GM13976 (cell line): ENCODE results near the gene ITGBL1.

ENCODE experiments used
- DNase-seq: peaks from one replicate; pipeline ENCODE4 v3.0.0; 2012; ENCODE audit warnings: low spot score
- CTCF ChIP-seq: IDR thresholded peaks from 2 replicates; pipeline ENCODE4 v1.5.1; 2012; ENCODE audit warnings: borderline replicate concordance, mild to moderate bottlenecking; ENCODE audit not compliant: insufficient read depth; ENCODE audit errors: extremely low read depth, missing control alignments, control extremely low read depth
- in situ Hi-C: fragments of 300-500 bp; cut with MboI; formaldehyde crosslinking; loops from one replicate; pipeline ENCODE4 v1.12.0; 2022; ENCODE audit warnings: low sequenced_read_pairs, mixed read lengths, inconsistent platforms; ENCODE audit not compliant: unreplicated experiment

Gene ITGBL1

GRCh38 chr13:101624210-101624922 is 171.9 kb downstream of the ITGBL1 start:
- TF ChIP-seq CTCF: no peak
- in situ Hi-C loops: no loop called here
- no peak for DNase-seq

GRCh38 chr13:101624981-101625380 is 172.5 kb downstream of the ITGBL1 start:
- no peak for TF ChIP-seq CTCF
- in situ Hi-C loops: no loop called here
- DNase-seq: no peak

- peak; percentile 27 for DNase-seq
- TF ChIP-seq CTCF: no peak
- in situ Hi-C loops: no loop called here
These were observed 174.6 kb downstream of the ITGBL1 start for GRCh38 chr13:101626925-101627555.

- no peak for TF ChIP-seq CTCF
- in situ Hi-C loops: no loop called here
- no peak for DNase-seq
These were observed 175.1 kb downstream of the ITGBL1 start for GRCh38 chr13:101627556-101627943.

- in situ Hi-C loops: no loop called here
- TF ChIP-seq CTCF: no peak
- DNase-seq: no peak
These were observed 176.4 kb downstream of the ITGBL1 start for GRCh38 chr13:101628900-101629299.

GRCh38 chr13:101631395-101631794 is 178.9 kb downstream of the ITGBL1 start:
- in situ Hi-C loops: no loop called here
- no peak for TF ChIP-seq CTCF
- DNase-seq: no peak
